RWPE2 (cell line): ENCODE data around the gene OR13C2.

Experiments used
- ATAC-seq: fragments of 200-7000 bp; cut with Tn5 transposase; 3 replicates; pipeline ENCODE4 v1.9.1; 2021; ENCODE audit warnings: low read depth
- DNase-seq: peaks from one replicate; pipeline ENCODE4 v3.0.0-alpha.2; 2020; ENCODE audit warnings: low spot score
- H3K27ac ChIP-seq: fragments of 450-650 bp; 2 replicates; pipeline ENCODE4 v1.5.1; 2017; ENCODE audit warnings: mild to moderate bottlenecking; ENCODE audit not compliant: poor library complexity, severe bottlenecking
- H3K27me3 ChIP-seq: fragments of 250-450 bp; sonication (Bioruptor Pico); 2 replicates; pipeline ENCODE4 v1.5.1; 2021; ENCODE audit warnings: mild to moderate bottlenecking, moderate library complexity; ENCODE audit not compliant: insufficient read depth, poor library complexity, severe bottlenecking
- H3K36me3 ChIP-seq: fragments of 250-450 bp; sonication (Bioruptor Pico); 2 replicates; pipeline ENCODE4 v1.5.1; 2020; ENCODE audit warnings: low read depth, mild to moderate bottlenecking, moderate library complexity
- H3K4me1 ChIP-seq: fragments of 250-450 bp; sonication (Bioruptor Pico); 2 replicates; pipeline ENCODE4 v1.5.1; 2021; ENCODE audit warnings: mild to moderate bottlenecking, moderate library complexity; ENCODE audit not compliant: insufficient read depth, poor library complexity, severe bottlenecking
- H3K4me3 ChIP-seq: fragments of 250-450 bp; sonication (Bioruptor Pico); 2 replicates; pipeline ENCODE4 v1.5.1; 2021; ENCODE audit warnings: mild to moderate bottlenecking, moderate library complexity; ENCODE audit not compliant: severe bottlenecking
- H3K9me3 ChIP-seq: fragments of 250-450 bp; sonication (Bioruptor Pico); 2 replicates; pipeline ENCODE4 v1.5.1; 2021; ENCODE audit warnings: mild to moderate bottlenecking, moderate library complexity; ENCODE audit not compliant: severe bottlenecking
- CTCF ChIP-seq: fragments of 450-650 bp; IDR thresholded peaks from one replicate; pipeline ENCODE4 v1.5.1; 2017; ENCODE audit warnings: mild to moderate bottlenecking, moderate library complexity; ENCODE audit not compliant: poor library complexity, severe bottlenecking

Gene OR13C2

DNA sequence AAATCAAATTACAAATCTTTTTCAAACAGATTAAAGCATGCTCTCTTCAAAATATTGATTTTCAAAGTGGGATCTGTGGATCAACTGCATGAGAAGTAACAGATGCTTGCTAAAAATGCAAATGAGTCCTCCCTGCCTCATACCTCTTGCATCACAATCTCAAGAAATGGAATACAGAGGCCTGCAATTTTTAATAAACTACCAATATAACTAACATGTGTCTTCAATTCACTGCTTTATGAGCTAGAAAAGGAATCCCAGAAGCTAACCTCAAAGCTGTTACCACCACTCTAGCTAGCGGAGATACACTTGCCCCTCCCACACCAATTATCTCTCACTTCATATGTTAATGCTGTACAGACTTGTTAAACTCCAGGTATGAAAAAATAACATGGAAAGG is 15.8 kb downstream of the OR13C2 start:
- no peak overlapping the region for H3K27ac ChIP-seq
- DNase-seq, result no peak
- H3K4me1 ChIP-seq, result no peaks in the 10 kb centered on the region
- no peaks in the 10 kb centered on the region for H3K9me3 ChIP-seq
- H3K27me3 ChIP-seq, result no peaks in the 10 kb centered on the region
- no peak overlapping the region for H3K4me3 ChIP-seq
- H3K36me3 ChIP-seq, result no peaks in the 10 kb centered on the region
- TF ChIP-seq CTCF, result no peak
- ATAC-seq, result no peak

GRCh38 chr9:104586496-104587180 is 18.8 kb downstream of the OR13C2 start:
- no peak for DNase-seq
- TF ChIP-seq CTCF, result no peak

DNA sequence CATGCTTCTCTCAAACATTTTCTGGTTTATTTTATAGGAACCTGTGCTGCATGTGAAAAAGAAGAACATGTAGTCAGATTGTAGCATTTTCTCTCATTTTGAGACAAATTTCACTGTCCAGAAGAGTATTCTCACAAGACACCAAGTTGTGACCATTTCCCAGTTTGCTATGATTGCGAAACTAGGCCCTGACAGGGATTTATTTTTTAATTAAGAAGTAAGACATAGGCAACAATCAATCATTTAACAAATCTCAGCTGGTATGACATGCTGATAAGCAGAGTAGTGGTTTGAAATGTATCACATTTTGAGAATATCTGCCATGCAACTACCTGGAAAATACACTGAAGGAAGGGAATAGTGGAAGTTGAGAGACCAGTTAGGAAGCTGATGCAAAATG is 24.9 kb downstream of the OR13C2 start:
- Histone ChIP-seq H3K9me3 (no peaks in the 10 kb centered on the region), H3K27ac (no peak overlapping the region), H3K36me3 (no peaks in the 10 kb centered on the region), H3K27me3 (no peaks in the 10 kb centered on the region), H3K4me3 (no peak overlapping the region), H3K4me1 (no peaks in the 10 kb centered on the region)
- DNase-seq, result no peak
- no peak for TF ChIP-seq CTCF
- no peak for ATAC-seq

More at GRCh38 chr9:104586496-104587180, 18.8 kb downstream of the OR13C2 start:
- no peak overlapping the region for H3K27ac ChIP-seq
- H3K9me3 ChIP-seq, result no peaks in the 10 kb centered on the region
- H3K4me3 ChIP-seq, result no peak overlapping the region
- H3K4me1 ChIP-seq, result no peaks in the 10 kb centered on the region
- no peaks in the 10 kb centered on the region for H3K36me3 ChIP-seq
- no peak for ATAC-seq
- no peaks in the 10 kb centered on the region for H3K27me3 ChIP-seq

DNA sequence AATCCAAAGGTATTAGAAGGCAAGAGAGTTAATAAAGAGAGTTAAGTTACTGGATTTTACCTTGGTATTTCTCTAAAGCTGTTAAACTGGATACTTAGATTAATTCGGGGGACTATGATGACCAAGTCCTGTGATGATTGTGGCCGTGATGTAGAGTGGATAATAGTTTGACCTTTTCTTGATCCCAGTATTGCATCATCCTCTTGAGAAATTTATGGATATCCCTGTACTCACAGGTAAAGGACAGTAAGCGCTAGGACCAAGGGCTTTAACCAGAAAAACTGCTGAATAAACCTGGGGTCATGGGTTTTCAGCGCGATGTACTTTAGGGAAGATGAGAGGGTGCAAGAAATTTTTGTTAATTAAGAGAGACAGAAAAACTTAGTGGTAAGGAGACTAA is 28.2 kb downstream of the OR13C2 start:
- no peak overlapping the region for H3K4me3 ChIP-seq
- H3K27me3 ChIP-seq, result no peaks in the 10 kb centered on the region
- ATAC-seq (no peak), DNase-seq (no peak)
- no peak overlapping the region for H3K27ac ChIP-seq
- TF ChIP-seq CTCF, result no peak
- no peaks in the 10 kb centered on the region for H3K4me1 ChIP-seq
- H3K36me3 ChIP-seq, result no peaks in the 10 kb centered on the region
- H3K9me3 ChIP-seq, result no peaks in the 10 kb centered on the region

GRCh38 chr9:104575456-104575855 is 30.0 kb downstream of the OR13C2 start:
- DNase-seq (no peak), ATAC-seq (no peak)
- Histone ChIP-seq H3K9me3 (no peaks in the 10 kb centered on the region), H3K27me3 (no peaks in the 10 kb centered on the region), H3K27ac (no peak overlapping the region), H3K36me3 (no peaks in the 10 kb centered on the region), H3K4me1 (no peaks in the 10 kb centered on the region), H3K4me3 (no peak overlapping the region)
- TF ChIP-seq CTCF, result no peak
